ENCODE data around the gene ANKRD13C. TPM values are rescaled to one million over a fixed set of nuclear protein-coding genes. Genes with fewer than 3 reads are reported as not detected.

ANKRD13C gene
- total and polyA plus RNA-seq, 4 donors, result 3.3 to 14.1 (median 8.3) TPM

DNA sequence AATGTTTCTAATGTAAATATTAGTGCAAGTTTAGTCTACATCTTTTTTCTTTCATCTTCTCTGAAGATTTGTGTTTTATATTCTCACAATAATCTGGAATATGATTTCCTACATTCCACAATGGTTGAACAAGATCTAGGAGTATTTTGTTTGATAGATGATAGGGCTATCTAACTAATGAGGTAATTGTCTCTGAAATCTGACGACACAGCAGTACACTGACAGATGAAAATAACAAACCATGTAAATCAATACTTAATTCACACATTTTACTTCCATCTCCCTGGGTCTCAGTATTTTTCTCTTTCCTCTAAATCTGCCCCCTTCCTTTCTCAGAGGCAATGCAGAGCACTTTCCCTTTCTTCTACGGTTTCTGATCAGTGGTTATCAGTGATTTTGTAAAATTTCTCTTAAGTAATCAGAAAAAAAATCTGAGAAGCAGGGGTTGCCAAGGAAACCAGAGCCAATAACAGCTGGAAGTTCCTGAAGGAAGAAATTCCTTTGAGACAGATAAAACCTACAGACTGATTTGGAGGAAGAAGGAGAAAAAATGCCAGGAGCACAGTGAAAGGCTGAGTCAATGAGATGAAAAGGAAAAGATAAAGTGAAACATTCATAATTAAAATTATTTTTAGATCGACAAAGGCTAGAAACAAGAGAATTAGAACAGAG is 7.3 kb upstream of the ANKRD13C start:
- Histone ChIP-seq H3K4me3 (ENCODE audit: low read depth in 1 of 3, low read length in 3 of 3) (no peak overlapping the region), H3K9ac (ENCODE audit: low read depth in 1 of 2, low read length in 2 of 2) (no peak overlapping the region), H3K9me3 (ENCODE audit: control insufficient read depth in 4 of 4, low read length in 3 of 4) (no peaks in the 10 kb centered on the region), H3K4me1 (ENCODE audit: control insufficient read depth in 4 of 4, insufficient read depth in 4 of 4, low read length in 3 of 4) (peaks cover 0 to 2% (median 0%) of the 10 kb centered on the region in 4 donors), H3K27me3 (ENCODE audit: control insufficient read depth in 4 of 4, insufficient read depth in 4 of 4, low read length in 3 of 4) (no peaks in the 10 kb centered on the region), H3K36me3 (ENCODE audit: control insufficient read depth in 4 of 4, insufficient read depth in 3 of 4, low read depth in 1 of 4, low read length in 3 of 4) (peaks cover 0 to 2% (median 0%) of the 10 kb centered on the region in 4 donors), H3K27ac (ENCODE audit: low read depth in 1 of 2, low read length in 2 of 2) (no peak overlapping the region)
- no peak for TF ChIP-seq TAF1 (conservative IDR thresholded peaks at IDR 0.05)
- TF ChIP-seq YY1 (IDR thresholded peaks at IDR 0.05), result no peak
- TF ChIP-seq SP1 (IDR thresholded peaks at IDR 0.05), result no peak
- TF ChIP-seq, protein P1, sequence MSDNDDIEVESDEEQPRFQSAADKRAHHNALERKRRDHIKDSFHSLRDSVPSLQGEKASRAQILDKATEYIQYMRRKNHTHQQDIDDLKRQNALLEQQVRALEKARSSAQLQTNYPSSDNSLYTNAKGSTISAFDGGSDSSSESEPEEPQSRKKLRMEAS (IDR thresholded peaks at IDR 0.05), result no peak
- no peak for TF ChIP-seq RXRA (IDR thresholded peaks at IDR 0.05)
- no peak for TF ChIP-seq RAD21 (IDR thresholded peaks at IDR 0.05)
- TF ChIP-seq, protein P2, sequence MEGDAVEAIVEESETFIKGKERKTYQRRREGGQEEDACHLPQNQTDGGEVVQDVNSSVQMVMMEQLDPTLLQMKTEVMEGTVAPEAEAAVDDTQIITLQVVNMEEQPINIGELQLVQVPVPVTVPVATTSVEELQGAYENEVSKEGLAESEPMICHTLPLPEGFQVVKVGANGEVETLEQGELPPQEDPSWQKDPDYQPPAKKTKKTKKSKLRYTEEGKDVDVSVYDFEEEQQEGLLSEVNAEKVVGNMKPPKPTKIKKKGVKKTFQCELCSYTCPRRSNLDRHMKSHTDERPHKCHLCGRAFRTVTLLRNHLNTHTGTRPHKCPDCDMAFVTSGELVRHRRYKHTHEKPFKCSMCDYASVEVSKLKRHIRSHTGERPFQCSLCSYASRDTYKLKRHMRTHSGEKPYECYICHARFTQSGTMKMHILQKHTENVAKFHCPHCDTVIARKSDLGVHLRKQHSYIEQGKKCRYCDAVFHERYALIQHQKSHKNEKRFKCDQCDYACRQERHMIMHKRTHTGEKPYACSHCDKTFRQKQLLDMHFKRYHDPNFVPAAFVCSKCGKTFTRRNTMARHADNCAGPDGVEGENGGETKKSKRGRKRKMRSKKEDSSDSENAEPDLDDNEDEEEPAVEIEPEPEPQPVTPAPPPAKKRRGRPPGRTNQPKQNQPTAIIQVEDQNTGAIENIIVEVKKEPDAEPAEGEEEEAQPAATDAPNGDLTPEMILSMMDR (IDR thresholded peaks at IDR 0.05; ENCODE audit: low read depth, low read length, missing input control), result no peak
- TF ChIP-seq HNF4G (IDR thresholded peaks at IDR 0.05), result no peak
- TF ChIP-seq NR2F2 (IDR thresholded peaks at IDR 0.05), result no peak
- TF ChIP-seq, protein P3, sequence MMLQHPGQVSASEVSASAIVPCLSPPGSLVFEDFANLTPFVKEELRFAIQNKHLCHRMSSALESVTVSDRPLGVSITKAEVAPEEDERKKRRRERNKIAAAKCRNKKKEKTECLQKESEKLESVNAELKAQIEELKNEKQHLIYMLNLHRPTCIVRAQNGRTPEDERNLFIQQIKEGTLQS (IDR thresholded peaks at IDR 0.05), result no peak
- TF ChIP-seq, protein P4, sequence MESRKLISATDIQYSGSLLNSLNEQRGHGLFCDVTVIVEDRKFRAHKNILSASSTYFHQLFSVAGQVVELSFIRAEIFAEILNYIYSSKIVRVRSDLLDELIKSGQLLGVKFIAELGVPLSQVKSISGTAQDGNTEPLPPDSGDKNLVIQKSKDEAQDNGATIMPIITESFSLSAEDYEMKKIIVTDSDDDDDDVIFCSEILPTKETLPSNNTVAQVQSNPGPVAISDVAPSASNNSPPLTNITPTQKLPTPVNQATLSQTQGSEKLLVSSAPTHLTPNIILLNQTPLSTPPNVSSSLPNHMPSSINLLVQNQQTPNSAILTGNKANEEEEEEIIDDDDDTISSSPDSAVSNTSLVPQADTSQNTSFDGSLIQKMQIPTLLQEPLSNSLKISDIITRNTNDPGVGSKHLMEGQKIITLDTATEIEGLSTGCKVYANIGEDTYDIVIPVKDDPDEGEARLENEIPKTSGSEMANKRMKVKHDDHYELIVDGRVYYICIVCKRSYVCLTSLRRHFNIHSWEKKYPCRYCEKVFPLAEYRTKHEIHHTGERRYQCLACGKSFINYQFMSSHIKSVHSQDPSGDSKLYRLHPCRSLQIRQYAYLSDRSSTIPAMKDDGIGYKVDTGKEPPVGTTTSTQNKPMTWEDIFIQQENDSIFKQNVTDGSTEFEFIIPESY (IDR thresholded peaks at IDR 0.05), result no peak
- no peak for TF ChIP-seq GABPA (IDR thresholded peaks at IDR 0.05 in 1 of 2, conservative IDR thresholded peaks at IDR 0.05 in 1 of 2)
- TF ChIP-seq FOXA2 (IDR thresholded peaks at IDR 0.05), result no peak
- TF ChIP-seq, protein P5, sequence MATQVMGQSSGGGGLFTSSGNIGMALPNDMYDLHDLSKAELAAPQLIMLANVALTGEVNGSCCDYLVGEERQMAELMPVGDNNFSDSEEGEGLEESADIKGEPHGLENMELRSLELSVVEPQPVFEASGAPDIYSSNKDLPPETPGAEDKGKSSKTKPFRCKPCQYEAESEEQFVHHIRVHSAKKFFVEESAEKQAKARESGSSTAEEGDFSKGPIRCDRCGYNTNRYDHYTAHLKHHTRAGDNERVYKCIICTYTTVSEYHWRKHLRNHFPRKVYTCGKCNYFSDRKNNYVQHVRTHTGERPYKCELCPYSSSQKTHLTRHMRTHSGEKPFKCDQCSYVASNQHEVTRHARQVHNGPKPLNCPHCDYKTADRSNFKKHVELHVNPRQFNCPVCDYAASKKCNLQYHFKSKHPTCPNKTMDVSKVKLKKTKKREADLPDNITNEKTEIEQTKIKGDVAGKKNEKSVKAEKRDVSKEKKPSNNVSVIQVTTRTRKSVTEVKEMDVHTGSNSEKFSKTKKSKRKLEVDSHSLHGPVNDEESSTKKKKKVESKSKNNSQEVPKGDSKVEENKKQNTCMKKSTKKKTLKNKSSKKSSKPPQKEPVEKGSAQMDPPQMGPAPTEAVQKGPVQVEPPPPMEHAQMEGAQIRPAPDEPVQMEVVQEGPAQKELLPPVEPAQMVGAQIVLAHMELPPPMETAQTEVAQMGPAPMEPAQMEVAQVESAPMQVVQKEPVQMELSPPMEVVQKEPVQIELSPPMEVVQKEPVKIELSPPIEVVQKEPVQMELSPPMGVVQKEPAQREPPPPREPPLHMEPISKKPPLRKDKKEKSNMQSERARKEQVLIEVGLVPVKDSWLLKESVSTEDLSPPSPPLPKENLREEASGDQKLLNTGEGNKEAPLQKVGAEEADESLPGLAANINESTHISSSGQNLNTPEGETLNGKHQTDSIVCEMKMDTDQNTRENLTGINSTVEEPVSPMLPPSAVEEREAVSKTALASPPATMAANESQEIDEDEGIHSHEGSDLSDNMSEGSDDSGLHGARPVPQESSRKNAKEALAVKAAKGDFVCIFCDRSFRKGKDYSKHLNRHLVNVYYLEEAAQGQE (IDR thresholded peaks at IDR 0.05), result no peak
- TF ChIP-seq JUND (IDR thresholded peaks at IDR 0.05), result no peak
- no peak for TF ChIP-seq HNF4A (conservative IDR thresholded peaks at IDR 0.05)
- no peak for TF ChIP-seq EGR1 (IDR thresholded peaks at IDR 0.05; ENCODE audit: low read depth in 2 of 2)
- no peak for TF ChIP-seq FOXA1 (IDR thresholded peaks at IDR 0.05)
- 73% methylated on average over 3 of the region's 3 CpGs for WGBS
- no peak for DNase-seq (ENCODE audit: low spot score)

All from liver (tissue), 9 donors.